IPS-11a (cell line): ENCODE data around the gene CREB5.
"Not testable (repeated sequence)": the region's sequence is repeated elsewhere in the genome, so short reads cannot be mapped to it uniquely, and the experiment has no call there.

Source experiments
- H3K4me3 ChIP-seq: one replicate; pipeline ENCODE4 v1.5.1; 2013; ENCODE audit warnings: low read depth, low read length, control low read depth

The CREB5 gene

GRCh38 chr7:28539289-28539981 is 127.1 kb downstream of the CREB5 start:
- H3K4me3 ChIP-seq, result no peak overlapping the region

- H3K4me3 ChIP-seq, result no peak overlapping the region
Observed at GRCh38 chr7:28542410-28542809, 130.1 kb downstream of the CREB5 start.

GRCh38 chr7:28544453-28545117 is 132.3 kb downstream of the CREB5 start:
- H3K4me3 ChIP-seq, result no peak overlapping the region

GRCh38 chr7:28546067-28546466 is 133.7 kb downstream of the CREB5 start:
- H3K4me3 ChIP-seq, result no peak overlapping the region

- H3K4me3 ChIP-seq, result no peak overlapping the region
Observed at GRCh38 chr7:28547115-28547514, 134.8 kb downstream of the CREB5 start.

- no peak overlapping the region for H3K4me3 ChIP-seq
Observed at GRCh38 chr7:28548416-28548815, 136.1 kb downstream of the CREB5 start.

- no peak overlapping the region for H3K4me3 ChIP-seq
Observed at GRCh38 chr7:28549998-28550397, 137.7 kb downstream of the CREB5 start.

- H3K4me3 ChIP-seq, result no peak overlapping the region
Observed at GRCh38 chr7:28550580-28551186, 138.4 kb downstream of the CREB5 start.

GRCh38 chr7:28551331-28551730 is 139.0 kb downstream of the CREB5 start:
- no peak overlapping the region for H3K4me3 ChIP-seq

GRCh38 chr7:28551766-28552165 is 139.4 kb downstream of the CREB5 start:
- not testable (repeated sequence) for H3K4me3 ChIP-seq

- no peak overlapping the region for H3K4me3 ChIP-seq
Observed at GRCh38 chr7:28554802-28555471, 142.6 kb downstream of the CREB5 start.

GRCh38 chr7:28556025-28556424 is 143.7 kb downstream of the CREB5 start:
- H3K4me3 ChIP-seq, result no peak overlapping the region

GRCh38 chr7:28556671-28557070 is 144.4 kb downstream of the CREB5 start:
- no peak overlapping the region for H3K4me3 ChIP-seq

GRCh38 chr7:28558236-28558635 is 145.9 kb downstream of the CREB5 start:
- H3K4me3 ChIP-seq, result no peak overlapping the region

- no peak overlapping the region for H3K4me3 ChIP-seq
Observed at GRCh38 chr7:28560767-28561166, 148.4 kb downstream of the CREB5 start.

- no peak overlapping the region for H3K4me3 ChIP-seq
Observed at GRCh38 chr7:28564033-28564432, 151.7 kb downstream of the CREB5 start.

- H3K4me3 ChIP-seq, result no peak overlapping the region
Observed at GRCh38 chr7:28564755-28565374, 152.5 kb downstream of the CREB5 start.

- no peak overlapping the region for H3K4me3 ChIP-seq
Observed at GRCh38 chr7:28565980-28566379, 153.7 kb downstream of the CREB5 start.

- no peak overlapping the region for H3K4me3 ChIP-seq
Observed at GRCh38 chr7:28570113-28570969, 158.0 kb downstream of the CREB5 start.

GRCh38 chr7:28570970-28571288 is 158.6 kb downstream of the CREB5 start:
- no peak overlapping the region for H3K4me3 ChIP-seq
